NCI-H146 treated with DMSO at 0.1 percent for 48 hours (cell line): Measurements from ENCODE around the gene TRAF7.
"Not testable (repeated sequence)": the region's sequence is repeated elsewhere in the genome, so short reads cannot be mapped to it uniquely, and the experiment has no call there.

Source experiments
- DNase-seq: peaks from one replicate; lab custom pipeline; 2025; ENCODE audit not compliant: unreplicated experiment; lab: John Stamatoyannopoulos, UW

Gene TRAF7

DNA sequence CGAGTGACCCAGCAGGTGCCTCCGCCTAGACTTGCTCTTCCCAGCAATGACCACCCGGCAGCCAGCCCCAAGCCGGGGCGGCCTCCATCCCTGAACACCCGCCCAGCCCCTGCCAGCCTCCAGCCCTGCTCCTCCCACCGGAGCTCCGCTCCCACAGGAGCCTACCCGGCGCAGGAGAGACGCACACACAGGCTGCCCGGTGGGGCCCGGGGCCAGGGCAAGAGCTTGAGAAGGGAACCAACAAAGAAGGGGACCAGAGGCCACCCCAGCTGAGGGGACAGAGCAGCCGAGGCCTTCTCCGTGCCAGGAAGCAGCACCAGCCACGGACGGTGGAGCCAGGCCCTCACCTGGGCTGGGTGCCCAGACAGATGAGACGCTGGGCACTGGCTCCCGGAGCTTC is 33.7 kb upstream of the TRAF7 start:
- DNase-seq: no peak

DNA sequence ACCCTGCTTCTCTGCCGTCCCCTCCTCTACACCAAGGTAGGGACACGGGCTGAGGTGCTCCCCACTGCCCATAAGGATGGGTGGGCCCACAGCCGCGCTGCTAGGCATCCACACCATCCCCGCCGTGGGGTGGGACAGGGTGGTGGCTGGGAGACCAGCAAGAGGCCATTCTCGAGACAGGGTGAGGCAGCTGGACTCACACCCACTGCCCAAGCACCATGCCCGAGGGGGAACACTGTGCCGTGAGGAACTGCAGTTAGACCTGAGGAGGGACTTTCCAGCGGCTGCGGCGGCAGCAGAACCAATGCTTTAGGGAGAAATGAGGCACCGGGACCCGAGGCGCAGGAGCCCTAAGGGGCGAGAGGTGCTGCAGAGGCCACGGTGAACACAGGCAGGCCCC is 33.2 kb upstream of the TRAF7 start:
- DNase-seq: no peak

DNA sequence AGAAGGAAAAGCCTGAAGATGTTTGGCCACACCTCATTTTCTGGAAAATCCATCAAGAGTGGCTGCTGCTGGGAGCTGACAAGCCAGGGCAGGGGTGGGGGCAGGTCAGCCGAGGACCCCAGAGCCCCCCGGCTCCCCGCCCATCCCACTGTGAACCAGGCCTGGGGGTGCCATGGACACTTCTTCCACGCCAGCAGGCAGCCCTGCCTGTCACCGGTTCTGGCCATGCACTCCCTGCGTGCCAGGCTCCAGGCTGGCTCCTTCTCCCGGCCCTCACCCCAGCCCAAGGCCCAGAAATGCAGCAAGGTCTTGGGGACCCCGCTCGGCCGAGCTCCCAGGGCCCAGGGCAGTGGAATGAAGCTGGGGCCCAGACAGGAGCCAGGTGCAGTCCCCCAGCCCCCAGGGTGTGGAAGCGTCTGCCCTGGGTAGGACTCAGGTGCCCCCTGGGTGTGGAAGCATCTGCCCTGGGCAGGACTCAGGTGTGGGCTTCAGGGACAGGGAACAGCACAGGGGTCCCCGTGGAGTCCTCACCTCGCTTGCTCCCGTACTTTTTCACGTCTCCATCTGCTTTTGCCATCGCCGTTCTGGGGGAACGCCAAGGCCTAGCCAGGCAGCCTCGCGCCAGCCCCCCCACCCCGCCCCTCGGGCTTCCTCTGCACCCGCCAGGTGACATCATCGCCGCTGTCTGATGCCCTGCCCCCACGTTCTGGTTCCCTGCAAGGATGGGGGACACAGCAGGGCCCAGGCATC is 32.5 kb upstream of the TRAF7 start:
- DNase-seq: not testable (repeated sequence)

DNA sequence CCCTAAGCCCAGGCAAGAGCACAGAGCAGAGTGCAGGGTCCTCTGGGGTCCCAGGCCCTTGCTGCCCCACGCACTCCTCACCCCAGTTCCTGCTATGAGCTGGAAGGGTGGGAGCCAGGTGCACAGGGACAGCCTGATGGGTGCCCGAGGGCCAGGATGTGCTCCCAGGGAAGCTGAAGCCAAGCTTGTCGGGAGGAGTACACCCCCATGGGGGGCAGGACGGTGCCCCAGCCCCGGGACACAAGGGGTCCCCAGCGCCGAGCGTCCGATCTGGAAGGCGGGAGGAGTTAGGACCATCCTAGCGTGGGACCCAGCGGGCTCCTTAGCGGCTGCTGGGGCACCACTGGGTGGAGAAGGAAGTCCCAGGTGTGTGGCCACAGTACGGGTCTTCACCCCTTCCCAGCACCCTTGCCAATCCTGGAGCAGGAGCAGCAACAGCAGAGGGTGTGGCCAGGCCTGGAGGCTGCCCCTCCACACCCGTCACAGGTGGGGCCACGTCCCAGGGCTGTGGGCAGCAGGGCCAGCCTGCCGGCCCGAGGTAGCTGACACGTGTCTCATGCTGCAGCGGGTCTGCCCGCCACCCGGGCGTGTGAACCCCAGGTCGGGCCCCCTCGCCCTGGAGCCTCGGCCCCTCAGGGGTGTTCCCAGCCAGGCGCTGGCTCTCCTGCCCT is 31.7 kb upstream of the TRAF7 start:
- not testable (repeated sequence) for DNase-seq

DNA sequence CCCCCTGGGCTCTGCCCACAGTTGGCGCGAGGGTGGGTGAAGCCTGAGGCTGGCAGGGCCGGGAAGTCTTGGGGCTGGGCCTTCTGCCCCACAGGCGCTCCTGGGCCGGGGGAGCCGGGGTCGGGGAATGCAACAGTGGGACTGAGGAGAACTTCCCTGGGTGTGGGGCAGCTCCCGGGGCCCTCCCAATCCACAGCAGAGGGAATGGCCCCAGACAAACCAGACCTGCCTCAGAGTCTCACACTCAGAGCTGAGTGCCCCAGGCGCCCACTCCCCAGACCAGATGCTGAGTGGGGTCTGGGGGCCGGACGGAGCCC is 31.2 kb upstream of the TRAF7 start:
- not testable (repeated sequence) for DNase-seq

DNA sequence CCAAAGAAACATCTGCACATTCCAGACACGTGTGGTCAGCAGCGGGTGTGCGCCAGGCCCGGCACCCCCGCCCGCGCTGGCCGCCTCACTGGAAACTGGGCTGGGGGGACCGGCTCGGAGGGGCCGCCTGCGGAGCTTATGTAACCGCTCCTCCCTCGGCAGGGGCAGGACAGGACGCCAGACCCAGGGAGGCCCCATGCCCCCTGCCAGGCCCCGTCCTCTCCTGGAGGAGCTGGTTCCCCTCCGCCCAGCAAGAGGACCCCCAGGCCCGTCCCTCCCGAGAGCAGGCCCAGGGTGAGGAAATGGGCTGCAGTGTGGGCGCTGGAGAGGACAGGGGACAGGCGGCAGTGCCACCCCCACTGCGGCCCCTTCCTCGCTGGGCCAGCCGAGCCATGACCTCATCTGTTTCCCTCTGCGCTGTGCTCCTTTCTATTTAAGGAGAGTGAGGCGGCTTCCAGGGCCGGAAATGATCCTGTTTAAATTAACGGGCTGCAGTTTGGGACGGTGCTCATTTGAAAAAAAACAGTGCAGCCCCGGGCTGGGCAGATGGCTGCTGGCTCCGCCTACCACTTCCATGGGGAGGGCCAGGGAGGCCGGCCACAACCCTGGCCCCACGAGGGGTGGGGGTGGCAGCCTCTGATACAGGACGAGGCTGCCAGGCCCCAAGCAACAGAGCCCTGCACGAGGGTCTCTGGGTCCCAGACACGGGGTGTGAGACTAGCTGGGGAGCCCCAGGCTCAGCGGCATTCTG is 30.7 kb upstream of the TRAF7 start:
- not testable (repeated sequence) for DNase-seq

DNA sequence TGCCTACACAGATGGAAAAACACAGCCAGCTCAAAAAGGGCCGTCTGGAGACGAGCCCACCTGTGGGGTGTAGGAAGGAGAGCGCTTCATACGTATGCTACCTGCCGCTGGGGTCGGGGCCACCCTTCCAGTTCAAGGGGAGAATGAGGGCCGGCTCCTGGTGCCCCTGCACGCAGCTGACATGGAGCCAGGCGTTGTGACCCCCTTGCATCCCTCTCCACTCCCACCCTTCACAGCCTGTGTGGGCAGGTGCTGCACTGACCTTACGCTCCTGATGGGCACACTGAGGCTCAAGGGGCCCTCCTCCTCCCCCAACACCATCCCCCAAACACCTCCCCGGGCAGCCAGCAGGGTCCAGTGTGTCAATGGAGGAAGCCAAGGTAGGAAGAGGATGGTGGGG is 30.0 kb upstream of the TRAF7 start:
- DNase-seq: not testable (repeated sequence)

DNA sequence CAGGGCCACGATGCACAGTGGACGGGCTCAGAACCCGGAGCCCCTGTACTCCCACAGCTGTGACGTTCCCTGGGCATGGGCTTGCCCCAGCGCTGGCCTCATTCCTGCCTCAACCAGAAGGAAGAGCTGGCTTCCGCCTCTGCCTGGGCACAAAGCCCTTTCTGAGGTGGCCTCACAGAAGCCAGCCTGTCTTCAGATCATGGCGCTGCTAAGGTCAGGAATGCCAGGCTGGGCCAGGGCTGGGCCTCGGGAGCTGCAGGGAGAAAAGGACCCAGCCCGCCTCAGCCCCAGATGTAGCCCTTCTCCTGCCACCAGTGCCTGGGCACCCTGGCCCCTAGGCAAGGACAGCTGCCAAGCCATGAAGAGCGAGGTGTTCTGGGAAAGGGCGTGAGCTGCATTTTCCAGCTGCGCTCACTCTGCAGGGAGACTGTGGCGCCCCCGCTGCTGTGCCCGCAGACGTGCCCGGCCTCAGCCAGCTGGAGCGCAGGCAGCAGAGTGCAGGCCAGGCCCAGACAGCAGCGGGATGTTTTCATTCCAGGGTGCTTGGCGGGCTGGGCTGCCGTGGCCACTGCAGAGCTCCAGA is 29.3 kb upstream of the TRAF7 start:
- not testable (repeated sequence) for DNase-seq

DNA sequence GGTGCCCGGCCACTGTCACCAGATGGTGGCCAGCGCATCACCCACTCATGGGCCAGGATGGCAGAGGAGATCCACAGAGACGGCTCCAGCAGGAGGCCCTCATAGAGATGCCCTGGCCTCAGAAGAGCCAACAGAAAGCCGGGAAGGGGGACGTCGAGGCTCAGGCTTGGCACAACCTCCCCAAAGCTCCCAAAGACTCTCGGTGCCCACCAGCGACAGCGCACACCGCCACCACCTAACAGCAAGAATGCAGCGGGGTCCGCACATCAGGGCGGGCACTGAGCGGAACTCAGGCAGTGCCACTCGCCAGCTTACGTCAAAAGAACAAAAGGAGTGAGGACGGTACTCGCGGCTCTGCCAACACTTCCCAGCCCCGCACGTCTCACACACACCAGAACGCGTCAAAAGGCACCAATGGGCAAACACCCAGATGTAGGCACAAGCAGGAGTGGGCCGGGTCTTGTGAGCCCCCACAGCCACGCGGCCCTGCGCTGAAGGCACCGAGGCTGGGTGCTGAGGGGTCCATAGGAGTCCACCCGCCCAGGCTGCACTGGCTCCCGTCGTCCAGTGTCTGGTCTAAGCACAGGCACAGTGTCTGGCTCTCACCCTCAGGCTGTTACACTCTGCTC is 28.5 kb upstream of the TRAF7 start:
- DNase-seq: not testable (repeated sequence)

DNA sequence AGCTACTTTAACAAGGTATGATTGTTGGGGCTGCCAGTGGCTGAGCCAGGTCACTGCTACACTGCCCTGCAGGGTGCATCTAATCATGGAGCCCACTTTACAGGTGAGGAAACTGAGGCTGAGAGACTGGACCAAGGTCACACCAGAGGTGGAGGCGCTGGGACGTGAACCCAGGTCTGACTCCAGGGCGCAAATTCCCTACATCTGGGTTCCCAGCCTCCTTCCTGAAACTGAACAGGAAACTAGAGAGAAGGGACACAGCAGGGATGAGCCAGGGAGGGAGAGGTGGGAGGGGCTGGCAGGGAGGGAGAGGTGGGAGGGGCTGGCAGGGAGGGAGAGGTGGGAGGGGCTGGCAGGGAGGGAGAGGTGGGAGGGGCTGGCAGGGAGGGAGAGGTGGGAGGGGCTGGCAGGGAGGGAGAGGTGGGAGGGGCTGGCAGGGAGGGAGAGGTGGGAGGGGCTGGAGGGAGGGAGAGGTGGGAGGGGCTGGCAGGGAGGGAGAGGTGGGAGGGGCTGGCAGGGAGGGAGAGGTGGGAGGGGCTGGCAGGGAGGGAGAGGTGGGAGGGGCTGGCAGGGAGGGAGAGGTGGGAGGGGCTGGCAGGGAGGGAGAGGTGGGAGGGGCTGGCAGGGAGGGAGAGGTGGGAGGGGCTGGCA is 27.8 kb upstream of the TRAF7 start:
- peak; percentile 29 for DNase-seq

DNA sequence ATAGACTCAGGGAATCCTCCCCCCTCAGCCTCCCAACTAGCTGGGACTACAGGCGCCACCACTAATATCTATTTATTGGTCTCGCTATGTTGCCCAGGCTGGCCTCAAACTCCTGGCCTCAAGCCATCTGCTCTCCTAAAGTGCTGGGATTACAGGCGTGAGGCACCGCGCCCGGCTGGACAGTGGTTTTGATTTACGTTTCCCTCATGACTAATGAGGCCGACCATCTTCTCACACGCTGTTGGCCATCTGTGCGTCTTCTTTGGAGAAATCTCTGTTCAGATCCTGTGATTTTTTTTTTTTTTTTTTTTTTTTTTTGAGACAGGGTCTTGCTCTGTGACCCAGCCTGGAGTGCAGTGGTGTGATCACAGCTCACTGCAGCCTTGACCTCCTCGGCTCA is 26.3 kb upstream of the TRAF7 start:
- DNase-seq: not testable (repeated sequence)

DNA sequence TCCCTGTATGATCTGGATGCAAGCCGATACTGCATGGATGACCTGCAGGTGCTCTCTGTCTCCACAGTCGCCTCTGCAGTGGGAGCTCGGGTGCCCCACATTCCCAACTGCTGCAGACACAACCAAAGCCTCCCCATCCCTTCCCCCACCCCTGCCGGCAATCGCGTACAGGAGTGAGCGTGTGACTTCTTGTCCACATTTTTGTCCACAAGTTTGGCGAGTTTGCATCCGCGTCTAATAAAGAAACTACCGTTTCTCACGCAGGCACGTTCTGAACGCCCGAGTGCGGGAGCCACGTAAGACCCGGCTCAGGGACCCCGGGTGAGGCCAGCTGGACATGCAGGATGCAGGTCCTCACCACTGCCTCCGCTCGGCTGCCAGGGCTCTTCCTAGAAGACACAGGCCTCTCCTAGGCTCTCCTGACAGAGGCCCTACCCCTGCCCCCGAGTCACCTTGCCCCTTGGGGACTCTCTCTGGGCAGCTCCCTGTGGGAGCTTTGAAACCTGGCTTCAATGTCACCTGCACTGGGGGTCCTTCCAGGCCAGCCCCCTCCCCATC is 25.6 kb upstream of the TRAF7 start:
- not testable (repeated sequence) for DNase-seq

DNA sequence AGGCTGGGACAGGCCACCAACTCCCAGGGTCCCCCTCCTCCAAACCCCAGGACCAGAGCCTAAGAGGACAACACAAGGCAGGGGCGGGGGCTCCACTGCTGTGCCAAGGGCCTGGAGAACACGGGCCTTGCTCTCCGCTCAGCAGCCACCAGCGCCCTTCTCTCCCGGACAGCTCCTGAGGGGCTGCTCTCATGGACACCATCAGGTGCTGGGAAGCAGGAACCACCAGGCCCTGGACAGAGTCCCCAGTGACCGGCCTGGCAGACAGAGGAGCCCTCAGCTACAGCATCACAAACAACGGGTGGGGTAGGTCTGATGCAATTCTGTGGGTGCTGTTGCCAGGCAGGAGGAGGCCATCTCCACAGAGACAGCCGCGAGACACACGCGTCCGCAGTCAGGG is 21.8 kb upstream of the TRAF7 start:
- DNase-seq: not testable (repeated sequence)

DNA sequence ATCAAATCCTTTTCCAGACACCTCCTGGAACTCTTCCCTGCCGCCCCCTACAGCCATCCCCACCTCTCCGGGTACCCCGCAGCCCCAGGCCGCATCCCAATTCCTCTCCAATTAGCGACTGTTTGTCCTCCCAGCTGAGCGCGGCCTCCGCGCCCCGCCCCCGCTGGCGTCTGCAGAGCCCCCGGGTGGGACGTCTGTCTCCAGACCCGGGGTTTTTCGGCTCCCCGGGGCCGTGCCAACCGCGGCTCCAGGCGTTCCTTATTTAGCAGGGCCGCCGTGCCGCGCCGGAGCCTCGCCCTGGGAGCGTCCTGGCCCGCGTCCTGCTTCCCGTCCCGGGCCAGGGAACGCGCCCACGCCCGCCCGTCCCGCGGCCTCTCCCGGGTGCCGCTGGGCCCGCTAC is 20.5 kb upstream of the TRAF7 start:
- not testable (repeated sequence) for DNase-seq

DNA sequence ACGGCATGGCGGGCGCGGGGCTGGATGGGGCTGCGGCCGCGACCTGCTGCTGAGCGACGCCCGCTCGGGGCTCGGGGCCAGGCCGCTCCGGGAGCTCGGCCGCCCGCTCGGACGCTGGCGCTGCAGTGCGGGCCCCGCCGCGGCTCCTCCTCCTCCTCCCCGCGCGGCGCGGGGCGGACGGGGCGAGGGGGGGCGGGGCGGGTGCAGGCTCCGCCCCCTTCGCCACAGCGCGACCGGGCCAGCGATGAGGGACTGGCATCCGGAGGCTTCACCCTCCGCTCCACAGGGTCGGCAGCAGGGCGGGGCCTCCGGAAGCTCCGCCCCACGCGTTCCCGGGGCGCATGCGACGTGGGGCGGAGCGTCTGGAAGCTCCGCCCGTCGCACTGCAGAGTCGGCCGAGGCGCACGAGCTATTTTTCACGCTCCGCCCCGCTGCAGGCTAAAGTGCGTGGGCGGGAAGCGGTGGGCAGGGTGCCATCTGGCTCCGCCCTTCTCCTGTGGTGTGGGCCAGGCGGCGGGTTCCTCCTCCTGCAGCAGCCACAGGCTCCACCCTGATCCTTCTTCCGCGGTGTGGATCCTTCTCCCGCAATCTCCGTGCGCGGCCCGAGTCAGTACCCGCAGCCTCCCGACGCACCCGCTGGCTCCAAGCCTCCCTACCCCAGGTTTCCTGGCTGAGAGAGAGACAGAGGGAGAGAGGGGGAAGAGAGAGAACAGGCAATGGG is 19.7 kb upstream of the TRAF7 start, which contains the start of gene PKD1:
Gene PKD1, minus strand, starts transcription at position 129 of the 721 bp plus-strand sequence. CDS start 209 bp downstream, outside the sequence.
- peak; percentile 79 for DNase-seq

DNA sequence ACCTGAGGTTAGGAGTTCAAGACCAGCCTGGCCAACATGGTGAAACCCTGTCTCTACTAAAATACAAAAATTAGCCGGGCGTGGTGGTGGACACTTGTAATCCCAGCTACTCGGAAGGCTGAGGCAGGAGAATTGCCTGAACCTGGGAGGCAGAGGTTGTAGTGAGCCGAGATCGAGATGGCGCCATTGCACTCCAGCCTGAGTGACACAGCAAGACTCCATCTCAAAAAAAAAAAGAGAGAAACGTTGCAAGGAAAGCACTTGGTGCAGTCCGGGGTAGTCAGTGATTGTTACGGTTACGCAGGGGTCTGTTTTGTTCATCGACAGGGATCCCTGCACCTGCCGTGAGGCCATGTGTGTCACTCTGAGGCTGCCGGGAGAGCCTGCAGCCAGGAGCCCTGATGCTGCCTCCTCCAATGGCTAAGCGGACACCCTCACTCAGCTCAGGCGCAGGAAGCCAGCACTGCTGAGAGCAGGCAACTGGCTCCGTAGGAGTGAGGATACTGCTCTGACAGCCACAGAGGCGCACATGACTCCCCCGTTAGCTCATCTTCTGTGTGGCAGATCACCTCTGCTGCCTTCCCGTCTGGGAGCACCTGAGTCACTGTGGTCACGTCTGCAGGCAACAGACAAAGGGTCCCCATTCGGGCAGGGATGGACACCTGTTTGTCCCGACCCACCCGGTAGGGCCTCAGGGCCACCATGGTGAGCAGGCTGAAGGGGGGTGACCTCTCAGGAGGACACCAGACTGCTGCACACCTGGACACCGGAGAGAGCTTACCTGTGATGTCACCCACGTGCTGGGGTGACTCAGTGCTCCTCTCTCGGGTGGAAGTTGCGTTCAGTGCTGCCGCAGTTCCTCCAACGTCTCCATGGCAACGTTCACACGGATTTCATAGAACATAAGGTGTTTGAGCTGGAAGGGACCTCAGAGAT is 12.4 kb upstream of the TRAF7 start:
- no peak for DNase-seq

DNA sequence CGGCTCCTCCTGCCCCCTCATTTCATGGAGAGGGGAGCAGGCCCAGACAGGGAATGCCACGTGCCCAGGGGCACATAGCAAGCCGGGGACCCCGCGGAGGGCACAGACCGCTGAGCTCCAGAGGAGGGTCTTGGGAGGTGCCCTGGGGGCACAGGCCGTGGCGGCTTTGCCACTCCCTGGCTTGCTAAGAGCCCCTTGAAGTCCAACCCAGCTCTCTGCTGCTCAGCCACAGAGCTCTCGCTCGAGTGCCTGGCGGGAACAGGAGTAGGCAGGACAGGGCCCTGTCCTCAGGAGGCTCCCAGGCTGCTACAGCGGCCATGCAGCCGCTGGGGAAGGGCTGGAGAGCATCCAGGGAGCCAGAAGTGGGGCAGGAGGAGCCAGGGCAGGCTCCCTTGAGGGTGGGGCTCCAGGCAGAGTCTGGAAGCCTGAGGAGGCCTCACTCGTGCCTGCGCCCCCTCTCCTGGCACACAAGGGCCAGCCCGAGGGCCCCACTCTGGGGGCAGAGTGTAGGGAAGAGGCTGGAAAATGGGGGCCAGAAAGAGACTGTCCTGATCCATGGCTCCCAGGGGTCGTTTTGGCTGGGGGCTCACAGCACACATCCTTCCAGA is 11.6 kb upstream of the TRAF7 start:
- no peak for DNase-seq

DNA sequence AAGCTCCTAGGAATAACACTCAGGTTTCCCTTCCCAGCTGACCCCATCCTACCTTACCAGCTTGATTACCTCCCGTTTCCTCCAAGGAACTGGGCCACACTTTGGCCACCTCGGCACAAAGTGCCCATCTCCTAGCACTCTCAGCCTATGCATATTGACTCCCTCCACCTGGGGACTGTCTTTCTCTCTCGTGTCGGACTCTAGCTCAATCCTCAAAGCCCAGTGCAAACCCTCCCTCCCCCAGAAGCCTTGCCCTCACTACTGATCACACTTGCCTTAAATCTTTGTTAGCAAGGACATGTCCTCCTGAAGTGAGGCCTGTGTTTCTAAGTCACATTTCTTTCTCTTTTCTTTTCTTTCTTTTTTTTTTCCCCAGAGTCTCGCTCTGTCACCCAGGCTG is 9.7 kb upstream of the TRAF7 start:
- no peak for DNase-seq
